HEK293T (cell line): Measurements from ENCODE around the gene MDK.

Experiments
- FOXK2 ChIP-seq: fragments of 450-650 bp; IDR thresholded peaks from 2 replicates; pipeline ENCODE4 v1.6.1; 2016; ENCODE audit warnings: mild to moderate bottlenecking
- FOXM1 ChIP-seq: fragments of 450-650 bp; IDR thresholded peaks from 2 replicates; pipeline ENCODE4 v1.6.1; 2017; ENCODE audit warnings: mild to moderate bottlenecking, borderline replicate concordance
- HDGF ChIP-seq: fragments of 450-650 bp; IDR thresholded peaks from 2 replicates; pipeline ENCODE4 v1.6.1; 2017; ENCODE audit warnings: antibody characterized with exemption, borderline replicate concordance
- NFRKB ChIP-seq: fragments of 450-650 bp; IDR thresholded peaks from 2 replicates; pipeline ENCODE4 v1.6.1; 2016; ENCODE audit warnings: mild to moderate bottlenecking, moderate library complexity
- SUZ12 ChIP-seq: fragments of 450-650 bp; IDR thresholded peaks from 2 replicates; pipeline ENCODE4 v1.6.1; 2016; ENCODE audit warnings: mild to moderate bottlenecking

GRCh38 chr11:46402957-46403902, 21.8 kb downstream of the MDK start:
- TF ChIP-seq FOXM1 (no peak), SUZ12 (no peak), FOXK2 (no peak), NFRKB (no peak), HDGF (no peak)
